ENCODE data around the gene HCN4.

HCN4 gene

GRCh38 chr15:73340502-73341192, 28.1 kb downstream of the HCN4 start:
- no peak overlapping the region for H3K27ac Mint-ChIP-seq
- H3K4me3 Mint-ChIP-seq: no peak overlapping the region
- H3K4me1 Mint-ChIP-seq: peaks cover 5% of the 10 kb centered on the region
- ATAC-seq (no peak), DNase-seq (ENCODE audit: low spot score in 2 of 2) (no peak)
- peaks cover 3% of the 10 kb centered on the region for H3K9me3 Mint-ChIP-seq
- no peaks in the 10 kb centered on the region for H3K36me3 Mint-ChIP-seq

GRCh38 chr15:73338606-73339374, 30.0 kb downstream of the HCN4 start:
- Mint-ChIP-seq H3K4me1 (peaks cover 5% of the 10 kb centered on the region), H3K4me3 (no peak overlapping the region), H3K27ac (no peak overlapping the region), H3K9me3 (peaks cover 3% of the 10 kb centered on the region), H3K36me3 (no peaks in the 10 kb centered on the region)
- ATAC-seq (no peak), DNase-seq (ENCODE audit: low spot score in 2 of 2) (no peak)

DNA sequence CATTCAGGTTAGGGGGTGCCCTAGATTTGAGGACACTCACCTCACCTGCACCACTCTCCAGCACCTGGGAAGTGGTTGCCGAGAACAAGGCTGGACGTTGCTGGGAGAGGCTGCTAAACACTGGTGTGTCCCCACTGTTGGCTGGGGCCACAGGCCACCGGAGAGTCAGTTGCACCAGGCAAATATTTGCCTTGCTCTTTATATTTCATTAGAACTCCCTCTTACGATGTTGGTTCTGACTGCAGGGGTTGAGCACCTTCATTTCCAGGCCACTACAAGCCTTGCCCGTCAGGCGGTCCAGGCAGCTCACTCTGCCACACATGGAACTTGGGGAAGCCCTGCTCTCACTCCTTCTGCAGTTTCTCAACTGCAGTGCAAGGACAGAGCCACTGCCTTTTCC, 30.7 kb downstream of the HCN4 start:
- H3K4me3 Mint-ChIP-seq: no peak overlapping the region
- no peaks in the 10 kb centered on the region for H3K36me3 Mint-ChIP-seq
- no peak for DNase-seq (ENCODE audit: low spot score in 2 of 2)
- no peaks in the 10 kb centered on the region for H3K9me3 Mint-ChIP-seq
- peaks cover 5% of the 10 kb centered on the region for H3K4me1 Mint-ChIP-seq
- ATAC-seq: no peak
- H3K27ac Mint-ChIP-seq: no peak overlapping the region

- peaks cover 5% of the 10 kb centered on the region for H3K4me1 Mint-ChIP-seq
- H3K36me3 Mint-ChIP-seq: no peaks in the 10 kb centered on the region
- no peak overlapping the region for H3K27ac Mint-ChIP-seq
- DNase-seq (ENCODE audit: low spot score in 2 of 2) (no peak), ATAC-seq (no peak)
- H3K9me3 Mint-ChIP-seq: no peaks in the 10 kb centered on the region
- H3K4me3 Mint-ChIP-seq: no peak overlapping the region
Measured at GRCh38 chr15:73337187-73337586, 31.6 kb downstream of the HCN4 start.

- peaks cover 5% of the 10 kb centered on the region for H3K4me1 Mint-ChIP-seq
- no peak overlapping the region for H3K4me3 Mint-ChIP-seq
- H3K36me3 Mint-ChIP-seq: no peaks in the 10 kb centered on the region
- H3K27ac Mint-ChIP-seq: no peak overlapping the region
- ATAC-seq: no peak
- no peak for DNase-seq (ENCODE audit: low spot score in 2 of 2)
- H3K9me3 Mint-ChIP-seq: no peaks in the 10 kb centered on the region
Measured at GRCh38 chr15:73336756-73337155, 32.0 kb downstream of the HCN4 start.

DNA sequence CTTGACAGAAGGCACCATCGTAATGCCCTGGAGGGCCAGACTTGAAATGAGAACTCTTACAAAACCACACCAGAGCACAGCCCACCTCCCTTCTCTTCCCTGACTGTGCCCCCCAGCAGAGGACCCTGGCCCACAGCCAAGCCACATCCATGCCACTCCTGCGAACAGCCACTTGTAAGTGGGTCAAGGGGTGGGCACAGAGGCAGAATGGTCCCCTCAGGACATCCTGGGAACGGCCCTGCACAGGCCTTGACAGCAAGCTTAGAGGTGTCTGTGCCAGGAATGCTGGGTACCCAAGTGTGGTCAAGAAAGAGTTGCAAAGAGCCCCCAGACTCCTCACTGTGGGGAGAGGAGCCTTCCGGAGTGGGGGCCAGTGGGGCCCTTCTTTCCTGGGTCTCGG, 33.3 kb downstream of the HCN4 start:
- Mint-ChIP-seq H3K36me3 (no peaks in the 10 kb centered on the region), H3K4me3 (no peak overlapping the region)

GRCh38 chr15:73335026-73335425, 33.7 kb downstream of the HCN4 start:
- Mint-ChIP-seq H3K9me3 (no peaks in the 10 kb centered on the region), H3K4me1 (peaks cover 5% of the 10 kb centered on the region), H3K4me3 (no peak overlapping the region), H3K36me3 (no peaks in the 10 kb centered on the region), H3K27ac (no peak overlapping the region)
- DNase-seq (ENCODE audit: low spot score in 2 of 2) (no peak), ATAC-seq (no peak)

More for the DNA sequence above, 33.3 kb downstream of the HCN4 start:
- Mint-ChIP-seq H3K27ac (no peak overlapping the region), H3K9me3 (no peaks in the 10 kb centered on the region), H3K4me1 (peaks cover 5% of the 10 kb centered on the region)
- no peak for ATAC-seq
- no peak for DNase-seq (ENCODE audit: low spot score in 2 of 2)

GRCh38 chr15:73334086-73334485, 34.7 kb downstream of the HCN4 start:
- no peak overlapping the region for H3K4me3 Mint-ChIP-seq
- ATAC-seq (no peak), DNase-seq (ENCODE audit: low spot score in 2 of 2) (no peak)
- peaks cover 5% of the 10 kb centered on the region for H3K4me1 Mint-ChIP-seq
- no peaks in the 10 kb centered on the region for H3K36me3 Mint-ChIP-seq
- no peak overlapping the region for H3K27ac Mint-ChIP-seq
- H3K9me3 Mint-ChIP-seq: no peaks in the 10 kb centered on the region

- Mint-ChIP-seq H3K4me1 (peaks cover 14% of the 10 kb centered on the region), H3K36me3 (no peaks in the 10 kb centered on the region), H3K27ac (no peak overlapping the region), H3K4me3 (no peak overlapping the region), H3K9me3 (no peaks in the 10 kb centered on the region)
- no peak for ATAC-seq
- DNase-seq (ENCODE audit: low spot score in 2 of 2): no peak
Measured at GRCh38 chr15:73333001-73333400, 35.8 kb downstream of the HCN4 start.

DNA sequence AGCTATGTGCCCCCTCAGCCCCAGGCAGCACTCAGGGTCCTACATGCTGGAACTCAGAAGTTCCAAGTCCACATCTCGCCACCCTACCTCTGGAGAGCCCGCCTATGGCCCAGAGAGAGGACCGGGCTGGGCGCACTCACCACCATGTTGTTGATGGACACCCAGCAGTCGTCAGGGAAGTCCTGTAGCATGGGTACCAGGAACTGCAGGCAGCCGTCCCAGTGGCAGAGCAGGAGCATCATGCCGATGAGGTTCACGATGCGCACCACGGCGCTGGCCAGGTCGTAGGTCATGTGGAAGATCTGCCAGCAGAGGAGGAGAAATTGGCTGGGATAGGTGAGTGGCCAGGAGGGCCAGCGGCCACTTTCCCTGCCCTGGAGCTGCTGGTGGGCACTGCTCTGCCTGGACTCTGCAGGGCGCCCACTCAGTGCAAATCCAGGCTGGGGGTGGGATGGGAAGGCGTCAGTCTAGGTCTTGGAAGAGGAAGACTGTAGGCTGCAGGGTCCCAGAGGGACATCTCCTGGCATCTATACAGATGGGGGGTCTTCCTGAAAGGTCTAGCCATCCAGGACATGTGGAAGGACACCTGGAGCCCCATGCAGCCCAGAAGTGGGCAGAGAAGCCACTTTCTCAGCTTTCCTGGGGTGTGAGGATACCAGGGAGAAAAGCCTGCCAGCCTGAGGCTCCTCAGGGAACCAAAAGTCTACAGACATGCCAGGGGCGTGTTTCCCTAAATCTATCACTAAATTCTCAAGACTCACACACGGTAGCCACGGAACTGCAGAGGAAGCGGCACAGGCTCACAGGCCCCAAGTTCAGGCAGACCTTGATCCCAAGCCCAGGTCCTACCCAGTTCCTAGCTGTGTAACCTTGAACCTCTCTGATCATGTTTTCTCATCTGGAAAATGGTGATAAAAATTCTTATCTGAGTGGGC, 36.5 kb downstream of the HCN4 start:
- Mint-ChIP-seq H3K4me3 (no peak overlapping the region), H3K36me3 (no peaks in the 10 kb centered on the region), H3K27ac (no peak overlapping the region), H3K4me1 (peaks cover 14% of the 10 kb centered on the region), H3K9me3 (no peaks in the 10 kb centered on the region)
- DNase-seq (ENCODE audit: low spot score in 2 of 2): no peak
- ATAC-seq: no peak

DNA sequence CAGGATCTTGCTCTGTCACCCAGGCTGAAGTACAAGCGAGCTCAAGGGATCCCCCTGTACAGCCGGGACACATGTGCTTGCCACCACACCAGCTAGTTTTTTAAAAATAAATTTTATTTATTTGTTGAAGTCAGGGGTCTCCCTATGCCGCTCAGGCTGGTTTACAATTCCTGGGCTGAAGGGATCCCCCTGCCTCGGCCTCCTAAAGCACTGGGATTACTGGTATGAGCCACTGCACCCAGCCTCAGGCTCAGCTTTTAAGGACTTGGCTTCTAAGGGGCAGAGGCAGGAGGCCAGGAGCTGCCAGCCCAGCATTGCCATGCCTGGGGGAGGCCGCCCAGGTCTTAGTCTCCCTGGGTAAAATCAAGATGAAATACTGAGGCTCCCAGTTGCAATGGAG, 37.3 kb downstream of the HCN4 start:
- Mint-ChIP-seq H3K4me1 (peaks cover 9% of the 10 kb centered on the region), H3K4me3 (no peak overlapping the region), H3K36me3 (no peaks in the 10 kb centered on the region), H3K27ac (no peak overlapping the region), H3K9me3 (no peaks in the 10 kb centered on the region)
- DNase-seq (ENCODE audit: low spot score in 2 of 2) (no peak), ATAC-seq (no peak)

DNA sequence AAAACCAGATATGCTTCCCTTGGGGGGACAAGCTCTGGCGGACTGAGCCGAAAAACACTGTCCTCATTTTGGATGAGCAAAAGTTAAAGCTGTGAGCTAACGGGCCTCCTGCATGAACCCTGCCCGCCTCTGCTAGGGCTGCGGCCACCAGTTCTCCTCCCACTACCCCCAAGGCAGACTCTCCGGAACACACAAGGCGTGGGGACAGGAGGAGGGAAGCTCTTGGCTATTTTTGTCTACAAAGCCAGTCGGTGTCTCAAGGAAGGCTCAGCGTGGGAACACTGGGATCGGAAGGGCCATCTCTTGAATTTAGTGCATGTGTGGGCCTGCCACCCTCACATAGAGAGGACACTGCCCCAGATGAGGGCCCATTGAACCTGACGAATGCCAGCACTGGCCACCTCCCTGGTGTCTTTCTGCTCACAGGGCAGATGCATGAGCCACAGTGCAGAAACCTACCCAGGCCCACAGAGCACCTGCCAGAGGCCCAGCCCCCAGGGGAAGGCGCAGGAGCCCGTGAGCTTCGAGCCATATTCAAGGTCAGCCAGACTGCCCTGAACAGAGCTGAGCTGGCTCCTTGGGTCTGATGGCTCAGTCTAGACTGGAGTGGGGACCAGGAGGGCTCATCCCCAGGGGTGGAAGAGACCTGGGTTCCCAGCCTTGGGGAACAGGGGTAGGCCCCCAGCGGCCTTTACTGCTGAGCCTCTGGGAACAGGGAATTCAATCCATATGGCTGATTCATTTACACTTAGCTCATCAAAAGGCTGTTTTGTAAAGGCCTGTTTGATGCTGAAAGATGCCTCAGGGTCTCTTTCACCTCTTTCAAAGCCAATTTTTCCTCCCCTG, 38.3 kb downstream of the HCN4 start:
- DNase-seq (ENCODE audit: low spot score in 2 of 2) (no peak), ATAC-seq (no peak)
- H3K9me3 Mint-ChIP-seq: no peaks in the 10 kb centered on the region
- H3K36me3 Mint-ChIP-seq: no peaks in the 10 kb centered on the region
- no peak overlapping the region for H3K27ac Mint-ChIP-seq
- no peak overlapping the region for H3K4me3 Mint-ChIP-seq
- H3K4me1 Mint-ChIP-seq: peaks cover 14% of the 10 kb centered on the region

DNA sequence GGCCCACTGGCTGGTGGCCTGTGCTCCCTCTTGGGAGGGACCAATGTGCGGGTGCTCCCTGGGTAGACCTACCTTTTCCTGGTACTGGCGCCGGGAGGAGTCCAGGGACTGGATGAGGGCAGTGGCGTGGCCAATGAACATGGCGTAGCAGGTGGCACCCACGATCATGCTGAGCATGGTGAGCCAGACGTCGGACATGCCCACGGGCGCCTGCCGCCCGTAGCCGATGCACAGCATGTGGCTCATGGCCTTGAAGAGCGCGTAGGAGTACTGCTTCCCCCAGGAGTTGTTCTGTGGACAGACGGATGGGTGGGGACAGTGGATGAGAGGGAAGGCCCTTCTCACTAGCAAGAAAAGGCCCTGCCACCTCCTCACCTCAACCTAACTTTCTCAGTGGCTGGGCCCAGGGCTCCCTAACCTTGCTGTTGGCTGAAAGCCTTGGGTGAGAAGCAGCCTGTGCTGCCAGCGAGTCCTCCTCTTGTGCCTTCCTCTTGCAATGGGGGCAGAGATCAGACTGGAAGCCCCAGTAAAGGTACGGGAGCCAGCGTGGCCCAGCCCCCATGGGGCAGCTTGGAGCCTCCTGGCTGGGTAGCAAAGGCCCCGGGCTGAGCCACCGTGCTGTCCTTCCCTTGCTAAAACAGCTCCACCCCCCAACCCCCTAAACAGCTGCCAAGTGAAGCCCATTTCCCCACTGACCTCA, 39.1 kb downstream of the HCN4 start:
- no peak for ATAC-seq
- H3K4me1 Mint-ChIP-seq: peaks cover 15% of the 10 kb centered on the region
- H3K9me3 Mint-ChIP-seq: no peaks in the 10 kb centered on the region
- no peaks in the 10 kb centered on the region for H3K36me3 Mint-ChIP-seq
- H3K4me3 Mint-ChIP-seq: no peak overlapping the region
- no peak overlapping the region for H3K27ac Mint-ChIP-seq
- DNase-seq (ENCODE audit: low spot score in 2 of 2): no peak

- Mint-ChIP-seq H3K4me1 (peaks cover 15% of the 10 kb centered on the region), H3K4me3 (no peak overlapping the region), H3K36me3 (no peaks in the 10 kb centered on the region), H3K9me3 (no peaks in the 10 kb centered on the region), H3K27ac (peak overlapping the region; percentile 21)
- no peak for DNase-seq (ENCODE audit: low spot score in 2 of 2)
- ATAC-seq: no peak
Measured at GRCh38 chr15:73328981-73329380, 39.8 kb downstream of the HCN4 start.

Data from stimulated activated effector memory CD8-positive, alpha-beta T cell treated with anti-CD3 and anti-CD28 coated beads, Interleukin-12 subunit alpha, Interleukin-12 subunit beta, amount 100 ng/mL, for 72 hours (primary cell).